Testis (tissue), 2 donors: ENCODE data around the gene LRRC27.

Source experiments
- POLR2A ChIP-seq: fragments of 450-650 bp; IDR thresholded peaks from one replicate; pipeline ENCODE4 v1.6.1; 2017; ENCODE audit warnings: antibody characterized with exemption, mild to moderate bottlenecking, moderate library complexity
- TF ChIP-seq, protein P1 (sequence below), 3 experiments: fragments of 450-650 bp in 2 of 3; fragments of 200-600 bp in 1 of 3; sonication (generic) in 1 of 3; IDR thresholded peaks; one replicate each; pipeline ENCODE4 v1.5.1; 2016 to 2019; ENCODE audit warnings: antibody characterized with exemption in 3 of 3, mild to moderate bottlenecking in 2 of 3, moderate library complexity in 1 of 3

DNA sequence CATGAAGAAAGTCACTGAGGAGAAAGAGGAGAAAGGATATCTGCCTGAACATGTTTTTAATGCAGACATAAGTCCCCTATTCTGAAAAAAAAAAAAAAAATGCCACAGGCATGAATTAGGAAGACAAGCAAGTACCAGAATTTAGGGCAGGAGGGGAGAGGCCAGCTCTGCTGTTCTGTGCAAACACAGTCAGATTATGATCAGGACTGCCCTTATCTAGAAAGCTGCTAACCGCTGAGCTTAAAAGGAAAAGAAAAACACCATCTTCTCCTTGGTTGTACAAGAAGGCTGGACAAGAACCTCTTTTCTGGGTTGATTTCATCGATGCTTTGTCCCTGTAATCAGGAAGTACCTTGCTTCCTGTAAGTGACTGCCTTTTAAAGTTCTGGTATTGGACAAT, 49.7 kb downstream of the LRRC27 start:
- TF ChIP-seq POLR2A = no peak
- TF ChIP-seq, protein P1, sequence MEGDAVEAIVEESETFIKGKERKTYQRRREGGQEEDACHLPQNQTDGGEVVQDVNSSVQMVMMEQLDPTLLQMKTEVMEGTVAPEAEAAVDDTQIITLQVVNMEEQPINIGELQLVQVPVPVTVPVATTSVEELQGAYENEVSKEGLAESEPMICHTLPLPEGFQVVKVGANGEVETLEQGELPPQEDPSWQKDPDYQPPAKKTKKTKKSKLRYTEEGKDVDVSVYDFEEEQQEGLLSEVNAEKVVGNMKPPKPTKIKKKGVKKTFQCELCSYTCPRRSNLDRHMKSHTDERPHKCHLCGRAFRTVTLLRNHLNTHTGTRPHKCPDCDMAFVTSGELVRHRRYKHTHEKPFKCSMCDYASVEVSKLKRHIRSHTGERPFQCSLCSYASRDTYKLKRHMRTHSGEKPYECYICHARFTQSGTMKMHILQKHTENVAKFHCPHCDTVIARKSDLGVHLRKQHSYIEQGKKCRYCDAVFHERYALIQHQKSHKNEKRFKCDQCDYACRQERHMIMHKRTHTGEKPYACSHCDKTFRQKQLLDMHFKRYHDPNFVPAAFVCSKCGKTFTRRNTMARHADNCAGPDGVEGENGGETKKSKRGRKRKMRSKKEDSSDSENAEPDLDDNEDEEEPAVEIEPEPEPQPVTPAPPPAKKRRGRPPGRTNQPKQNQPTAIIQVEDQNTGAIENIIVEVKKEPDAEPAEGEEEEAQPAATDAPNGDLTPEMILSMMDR (IDR thresholded peaks at IDR 0.05) = no peak
